Keratinocyte (primary cell): ENCODE measurements around the gene CD300C. TPM values are rescaled to one million over a fixed set of nuclear protein-coding genes. Genes with fewer than 3 reads are reported as not detected.

Source experiments
- DNase-seq: peaks from one replicate; pipeline ENCODE4 v3.0.0-alpha.2; 2011; ENCODE audit warnings: low read depth, missing footprints, low spot score
- FAIRE-seq: peaks from 2 replicates; lab custom pipeline; 2011; peaks lifted over from hg19 to GRCh38; lab: Jason Lieb, UNC
- H2AFZ ChIP-seq: 2 replicates; pipeline ENCODE4 v1.6.0; 2012; ENCODE audit warnings: low read length, control low read depth, inconsistent platforms; ENCODE audit not compliant: control insufficient read depth
- H3K27ac ChIP-seq: 2 replicates; pipeline ENCODE4 v1.5.1; 2011; ENCODE audit warnings: low read length; ENCODE audit not compliant: control insufficient read depth, insufficient read depth
- H3K27me3 ChIP-seq: 3 replicates; pipeline ENCODE4 v1.6.0; 2011; ENCODE audit warnings: low read length; ENCODE audit not compliant: control insufficient read depth, insufficient read depth; ENCODE audit errors: extremely low read depth
- H3K36me3 ChIP-seq, 2 experiments: 2 replicates in 1 of 2; 3 replicates in 1 of 2; pipeline ENCODE4 v1.5.1; 2011; ENCODE audit warnings: low read length in 2 of 2, mild to moderate bottlenecking in 1 of 2; ENCODE audit not compliant: control insufficient read depth in 2 of 2, insufficient read depth in 2 of 2; ENCODE audit errors: extremely low read depth in 1 of 2
- H3K4me1 ChIP-seq: 3 replicates; pipeline ENCODE4 v1.5.1; 2011; ENCODE audit warnings: low read length; ENCODE audit not compliant: control insufficient read depth, insufficient read depth; ENCODE audit errors: extremely low read depth
- H3K4me2 ChIP-seq: 3 replicates; pipeline ENCODE4 v1.6.0; 2011; ENCODE audit warnings: low read depth, low read length; ENCODE audit not compliant: control insufficient read depth, insufficient read depth; ENCODE audit errors: extremely low read depth
- H3K4me3 ChIP-seq, 3 experiments: fragments of 200-600 bp in 1 of 3; sonication (generic) in 1 of 3; 2 replicates in 2 of 3; 3 replicates in 1 of 3; pipeline ENCODE4 v1.5.1; 2011 to 2016; ENCODE audit warnings: low read length in 3 of 3, mild to moderate bottlenecking in 3 of 3, control low read depth in 2 of 3, inconsistent platforms in 1 of 3, low read depth in 1 of 3, mixed read lengths in 1 of 3, mixed run types in 1 of 3, moderate library complexity in 1 of 3; ENCODE audit not compliant: control insufficient read depth in 2 of 3, insufficient read depth in 2 of 3; ENCODE audit errors: extremely low read depth in 1 of 3
- H3K79me2 ChIP-seq: 2 replicates; pipeline ENCODE4 v1.6.0; 2012; ENCODE audit warnings: low read length; ENCODE audit not compliant: control insufficient read depth, insufficient read depth
- H3K9ac ChIP-seq: 3 replicates; pipeline ENCODE4 v1.6.0; 2011; ENCODE audit warnings: low read length; ENCODE audit not compliant: control insufficient read depth, insufficient read depth; ENCODE audit errors: extremely low read depth
- H3K9me1 ChIP-seq: 3 replicates; pipeline ENCODE4 v1.6.0; 2011; ENCODE audit warnings: low read length; ENCODE audit not compliant: control insufficient read depth, insufficient read depth; ENCODE audit errors: extremely low read depth
- H3K9me3 ChIP-seq: 2 replicates; pipeline ENCODE4 v1.5.1; 2012; ENCODE audit warnings: low read depth, low read length; ENCODE audit not compliant: control insufficient read depth
- H4K20me1 ChIP-seq: 3 replicates; pipeline ENCODE4 v1.6.0; 2011; ENCODE audit warnings: low read length; ENCODE audit not compliant: control insufficient read depth, insufficient read depth; ENCODE audit errors: extremely low read depth
- CTCF ChIP-seq, 3 experiments: IDR thresholded peaks in 1 of 3; conservative IDR thresholded peaks in 1 of 3; optimal IDR thresholded peaks in 1 of 3; 2 replicates in 2 of 3; 3 replicates in 1 of 3; pipeline versions ENCODE3 to v1.5.1; 2011; ENCODE audit warnings: low read length in 3 of 3, mild to moderate bottlenecking in 3 of 3, moderate library complexity in 2 of 3, control low read depth in 1 of 3, inconsistent platforms in 1 of 3; ENCODE audit not compliant: insufficient read depth in 2 of 3; ENCODE audit errors: extremely low read depth in 1 of 3
- EZH2 ChIP-seq: IDR thresholded peaks from one replicate; pipeline ENCODE4 v1.6.1; 2012; ENCODE audit warnings: inconsistent platforms, mild to moderate bottlenecking, low read length, moderate library complexity
- dilution Hi-C: fragments of 300-500 bp; cut with MboI; formaldehyde crosslinking; loops from one replicate; pipeline ENCODE4 v1.7.0; 2020; ENCODE audit warnings: low sequenced_read_pairs; ENCODE audit not compliant: extremely low pct_ligation_motif_present
- polyA plus RNA-seq, 5 experiments: library from polyadenylated mRNA; depleted of rRNA in 3 of 5; stranded (reverse) in 3 of 5; stranded (forward) in 1 of 5; unstranded in 1 of 5; fragments of >200 nt; gene quantifications; 1 replicate in 1 of 5; 2 replicates in 3 of 5; 3 replicates in 1 of 5; pipeline versions ENCODE4 v1.2.1 to v1.2.3, GENCODE V29; 2011 to 2012; ENCODE audit warnings: missing spikeins in 2 of 5, low read depth in 1 of 5, low replicate concordance in 1 of 5

The CD300C gene
- polyA plus RNA-seq, 1 donor (not counting 4 experiments of a cell fraction or from before 2014, with no cell fraction given): not detected

- H4K20me1 ChIP-seq: no peaks in the 10 kb centered on the region
- no peaks in the 10 kb centered on the region for H3K36me3 ChIP-seq
- H2AFZ ChIP-seq: no peak within 1 kb of the TSS
- no peaks in the 10 kb centered on the region for H3K9me3 ChIP-seq
- H3K27ac ChIP-seq: no peak within 1 kb of the TSS
- no peaks in the 10 kb centered on the region for H3K27me3 ChIP-seq
- FAIRE-seq: no peak
- H3K79me2 ChIP-seq: no peaks in the 10 kb centered on the region
- H3K4me3 ChIP-seq: no peak within 1 kb of the TSS
- no peak within 1 kb of the TSS for H3K4me2 ChIP-seq
- no peak for TF ChIP-seq EZH2
- TF ChIP-seq CTCF (optimal IDR thresholded peaks at IDR 0.05 in 1 of 3, IDR thresholded peaks at IDR 0.05 in 1 of 3, conservative IDR thresholded peaks at IDR 0.05 in 1 of 3; ENCODE audit: extremely low read depth in 1 of 3, insufficient read depth in 2 of 3, low read length in 3 of 3): no peak
- dilution Hi-C loops: no loop called here
- no peaks in the 10 kb centered on the region for H3K9me1 ChIP-seq
- H3K4me1 ChIP-seq: peaks cover 24% of the 10 kb centered on the region
- no peak for DNase-seq
- no peak within 1 kb of the TSS for H3K9ac ChIP-seq
Measured at GRCh38 chr17:74567397-74567796, 21.5 kb upstream of the CD300C start, which contains the start of gene CD300H. Gene CD300H (minus strand): TSS chr17:74567509.

DNA sequence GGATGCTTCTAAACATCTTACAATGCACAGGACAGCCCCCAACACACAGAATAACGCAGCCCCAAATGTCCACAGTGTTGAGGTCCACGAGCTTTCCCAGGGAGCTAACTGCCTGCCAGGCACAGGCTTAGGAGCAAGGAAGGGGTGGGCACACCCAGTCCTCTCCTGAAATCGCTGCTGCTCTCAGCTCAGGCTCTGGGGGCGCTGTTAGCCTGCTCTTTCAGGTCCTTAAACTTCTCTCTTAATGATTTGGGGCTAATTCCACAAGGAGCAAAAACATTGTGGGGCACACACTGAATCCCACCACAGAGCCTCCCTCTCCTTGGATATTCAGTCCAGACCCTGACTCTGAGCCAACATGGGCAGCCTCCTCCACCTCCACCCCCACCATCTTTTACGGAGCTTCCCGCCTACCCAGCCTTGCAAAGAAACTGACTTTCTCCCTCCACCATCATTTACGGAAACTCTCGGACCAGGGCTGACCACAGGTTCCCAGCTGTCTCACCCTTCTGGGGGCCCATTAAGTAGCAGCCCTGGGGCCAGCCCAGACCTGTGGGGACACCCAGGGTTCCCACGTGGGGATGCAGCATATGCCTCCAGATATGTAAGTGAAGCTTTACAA, 20.3 kb upstream of the CD300C start:
- Histone ChIP-seq H3K4me3 (no peak overlapping the region), H4K20me1 (no peaks in the 10 kb centered on the region), H3K4me1 (peaks cover 24% of the 10 kb centered on the region), H3K9me1 (no peaks in the 10 kb centered on the region), H3K27me3 (no peaks in the 10 kb centered on the region), H3K9me3 (no peaks in the 10 kb centered on the region), H3K4me2 (no peak overlapping the region), H3K27ac (no peak overlapping the region), H3K79me2 (no peaks in the 10 kb centered on the region), H3K36me3 (no peaks in the 10 kb centered on the region), H2AFZ (no peak overlapping the region), H3K9ac (no peak overlapping the region)
- no peak for DNase-seq
- TF ChIP-seq CTCF (optimal IDR thresholded peaks at IDR 0.05 in 1 of 3, IDR thresholded peaks at IDR 0.05 in 1 of 3, conservative IDR thresholded peaks at IDR 0.05 in 1 of 3; ENCODE audit: extremely low read depth in 1 of 3, insufficient read depth in 2 of 3, low read length in 3 of 3): peak; percentile 81 to 91 (median 85)
- no peak for TF ChIP-seq EZH2
- dilution Hi-C loops: no loop called here
- FAIRE-seq: peak; percentile 79
